HCT116 (cell line): ENCODE results near the gene CDC14B. TPM values are rescaled to one million over a fixed set of nuclear protein-coding genes. Genes with fewer than 3 reads are reported as not detected.

ENCODE experiments used
- ATAC-seq: fragments of 200-7000 bp; cut with Tn5 transposase; 2 replicates; pipeline ENCODE4 v1.9.1; 2020; ENCODE audit warnings: mild to moderate bottlenecking, moderate library complexity
- BruUV-seq: library from RNA; stranded (reverse); fragments of 400-500 nt; replicated peaks from 2 replicates; lab custom pipeline; 2021; lab: Mats Ljungman, UMichigan
- CTCF ChIA-PET: fragments of 300-600 bp; sonication (Branson Sonifier 250); formaldehyde crosslinking; loops from one replicate; lab custom pipeline; 2021; ENCODE audit warnings: antibody characterized with exemption; lab: Charles Lee
- POLR2A ChIA-PET: fragments of 300-600, 350-600 bp; sonication (Branson Sonifier 250); formaldehyde crosslinking; loops from one replicate; lab custom pipeline; 2021; ENCODE audit warnings: antibody characterized with exemption; lab: Charles Lee
- RAD21 ChIA-PET, 2 experiments: fragments of 300-600 bp; sonication (Branson Sonifier 250); formaldehyde crosslinking; loops; one replicate each; lab custom pipeline; 2023; ENCODE audit warnings: low total read pairs in 2 of 2; ENCODE audit not compliant: uncharacterized antibody in 2 of 2, unreplicated experiment in 2 of 2, low non-redundant PET in 1 of 2; lab: Charles Lee
- DNase-seq: peaks from one replicate; pipeline ENCODE4 v3.0.0-alpha.2; 2010; ENCODE audit warnings: low read depth, low spot score
- H2AFZ ChIP-seq: fragments of 200-600 bp; shearing (Covaris generic), sonication (generic); 2 replicates; pipeline ENCODE4 v1.6.1; 2017; ENCODE audit warnings: low read depth, mixed run types, mixed read lengths, antibody characterized with exemption, low read length; ENCODE audit not compliant: poor library complexity, severe bottlenecking
- H3K27ac ChIP-seq: 2 replicates; pipeline ENCODE4 v1.5.1; 2012; ENCODE audit warnings: low read depth, low read length
- H3K27me3 ChIP-seq: fragments of 200-600 bp; sonication (generic); 2 replicates; pipeline ENCODE4 v1.6.1; 2016; ENCODE audit warnings: mixed run types, low read length, mixed read lengths; ENCODE audit not compliant: insufficient read depth
- H3K36me3 ChIP-seq, 2 experiments: fragments of 200-500 bp in 1 of 2; fragments of 200-600 bp in 1 of 2; sonication (Bioruptor generic) in 1 of 2; sonication (generic) in 1 of 2; 2 replicates each; pipeline versions ENCODE4 v1.5.1 to v1.6.1; 2014 to 2016; ENCODE audit warnings: low read length in 2 of 2, inconsistent platforms in 1 of 2, mixed read lengths in 1 of 2, mixed run types in 1 of 2; ENCODE audit not compliant: insufficient read depth in 2 of 2, control insufficient read depth in 1 of 2
- H3K4me1 ChIP-seq, 2 experiments: fragments of 200-600 bp in 1 of 2; sonication (generic) in 1 of 2; 2 replicates each; pipeline versions ENCODE4 v1.5.1 to v1.6.1; 2012 to 2017; ENCODE audit warnings: low read length in 2 of 2, inconsistent platforms in 1 of 2, mild to moderate bottlenecking in 1 of 2, mixed read lengths in 1 of 2, mixed run types in 1 of 2, moderate library complexity in 1 of 2; ENCODE audit not compliant: insufficient read depth in 2 of 2, control insufficient read depth in 1 of 2
- H3K4me2 ChIP-seq: fragments of 200-600 bp; sonication (generic); 2 replicates; pipeline ENCODE4 v1.6.1; 2017; ENCODE audit warnings: mixed run types, low read length, mixed read lengths
- H3K4me3 ChIP-seq, 2 experiments: fragments of 200-600 bp in 1 of 2; sonication (generic) in 1 of 2; replicated peaks in 1 of 2; 2 replicates each; pipeline ENCODE4 v1.5.1; 2011 to 2016; ENCODE audit warnings: low read length in 2 of 2, control low read depth in 1 of 2, low read depth in 1 of 2, mild to moderate bottlenecking in 1 of 2, mixed read lengths in 1 of 2, mixed run types in 1 of 2
- H3K79me2 ChIP-seq: fragments of 200-600 bp; sonication (generic); 2 replicates; pipeline ENCODE4 v1.6.1; 2017; ENCODE audit warnings: mild to moderate bottlenecking, mixed run types, low read length, moderate library complexity, mixed read lengths; ENCODE audit not compliant: insufficient read depth
- H3K9ac ChIP-seq: fragments of 200-600 bp; sonication (generic); 2 replicates; pipeline ENCODE4 v1.6.1; 2016; ENCODE audit warnings: low read length, mixed read lengths
- H3K9me2 ChIP-seq: fragments of 200-600 bp; sonication (generic), shearing (Covaris generic); 2 replicates; pipeline ENCODE4 v1.6.1; 2017; ENCODE audit warnings: mixed run types, mild to moderate bottlenecking, moderate library complexity; ENCODE audit not compliant: insufficient read depth
- H3K9me3 ChIP-seq, 2 experiments: fragments of 200-500 bp in 1 of 2; fragments of 200-600 bp in 1 of 2; sonication (Bioruptor generic) in 1 of 2; sonication (generic) in 1 of 2; 2 replicates each; pipeline ENCODE4 v1.6.1; 2014 to 2017; ENCODE audit warnings: low read length in 2 of 2, mixed read lengths in 2 of 2, inconsistent platforms in 1 of 2, low read depth in 1 of 2, mild to moderate bottlenecking in 1 of 2, mixed run types in 1 of 2, moderate library complexity in 1 of 2; ENCODE audit not compliant: control insufficient read depth in 1 of 2, insufficient read depth in 1 of 2
- H4K20me1 ChIP-seq: fragments of 200-600 bp; sonication (generic), shearing (Covaris generic); 2 replicates; pipeline ENCODE4 v1.6.1; 2017; ENCODE audit warnings: mixed run types, mild to moderate bottlenecking, moderate library complexity; ENCODE audit not compliant: insufficient read depth
- ATF3 ChIP-seq: IDR thresholded peaks from 2 replicates; pipeline ENCODE4 v1.6.1; 2012
- CEBPB ChIP-seq: IDR thresholded peaks from 2 replicates; pipeline ENCODE4 v1.6.1; 2012; ENCODE audit warnings: low read depth
- CTCF ChIP-seq, 3 experiments: fragments of 200-600 bp in 1 of 3; sonication (generic) in 1 of 3; IDR thresholded peaks in 2 of 3; conservative IDR thresholded peaks in 1 of 3; 2 replicates each; pipeline ENCODE4 v1.5.1; 2012 to 2017; ENCODE audit warnings: low read depth in 2 of 3, low read length in 2 of 3, antibody characterized with exemption in 1 of 3, borderline replicate concordance in 1 of 3, control low read depth in 1 of 3, mild to moderate bottlenecking in 1 of 3, mixed read lengths in 1 of 3, mixed run types in 1 of 3, moderate library complexity in 1 of 3; ENCODE audit not compliant: insufficient read depth in 1 of 3
- EGR1 ChIP-seq: IDR thresholded peaks from 2 replicates; pipeline ENCODE4 v1.6.1; 2012; ENCODE audit warnings: low read depth
- ELF1 ChIP-seq: IDR thresholded peaks from 2 replicates; pipeline ENCODE4 v1.6.1; 2012; ENCODE audit warnings: low read depth, borderline replicate concordance
- EZH2 ChIP-seq: fragments of 200-600 bp; sonication (generic); IDR thresholded peaks from 2 replicates; pipeline ENCODE4 v1.6.1; 2017; ENCODE audit warnings: antibody characterized with exemption, mixed run types
- EZH2phosphoT487 ChIP-seq: fragments of 200-600 bp; IDR thresholded peaks from 2 replicates; pipeline ENCODE4 v1.6.1; 2018; ENCODE audit warnings: antibody characterized with exemption, borderline replicate concordance
- MAX ChIP-seq: IDR thresholded peaks from 2 replicates; pipeline ENCODE4 v1.6.1; 2012
- POLR2A ChIP-seq: IDR thresholded peaks from 2 replicates; pipeline ENCODE4 v1.7.0; 2011; ENCODE audit warnings: borderline replicate concordance; ENCODE audit not compliant: insufficient read depth, insufficient read length; ENCODE audit errors: extremely low read depth
- POLR2AphosphoS5 ChIP-seq: IDR thresholded peaks from 2 replicates; pipeline ENCODE4 v1.6.1; 2011; ENCODE audit warnings: mild to moderate bottlenecking, low read depth, low read length, moderate library complexity
- RAD21 ChIP-seq: IDR thresholded peaks from 2 replicates; pipeline ENCODE4 v1.6.1; 2012; ENCODE audit warnings: low read depth, mild to moderate bottlenecking
- REST ChIP-seq: IDR thresholded peaks from 2 replicates; pipeline ENCODE4 v1.6.1; 2012; ENCODE audit warnings: low read depth
- SIN3A ChIP-seq: IDR thresholded peaks from 2 replicates; pipeline ENCODE4 v1.6.1; 2012; ENCODE audit warnings: low read depth
- SP1 ChIP-seq: IDR thresholded peaks from 2 replicates; pipeline ENCODE4 v1.6.1; 2012; ENCODE audit warnings: low read depth
- SRF ChIP-seq: IDR thresholded peaks from 2 replicates; pipeline ENCODE4 v1.6.1; 2012; ENCODE audit warnings: low read depth
- TCF7L2 ChIP-seq: IDR thresholded peaks from 2 replicates; pipeline ENCODE4 v1.7.0; 2011; ENCODE audit warnings: borderline replicate concordance, inconsistent platforms; ENCODE audit not compliant: insufficient read depth, insufficient read length; ENCODE audit errors: extremely low read depth
- ZBTB33 ChIP-seq: IDR thresholded peaks from 2 replicates; pipeline ENCODE4 v1.6.1; 2011; ENCODE audit warnings: mild to moderate bottlenecking, low read length, moderate library complexity; ENCODE audit not compliant: insufficient replicate concordance; ENCODE audit errors: extremely low read depth
- ZNF274 ChIP-seq: fragments of 200-500 bp; sonication (Bioruptor generic); IDR thresholded peaks from 2 replicates; pipeline ENCODE4 v1.6.1; 2014; ENCODE audit warnings: mild to moderate bottlenecking, low read depth, low read length, inconsistent platforms
- intact Hi-C: fragments of 100-400 bp; cut with micrococcal nuclease; formaldehyde crosslinking; loops from 2 replicates; pipeline ENCODE4 v1.10.0; 2022
- total RNA-seq: library from RNA; stranded (reverse); gene quantifications from one replicate; pipeline ENCODE4 v1.2.1, GENCODE V29; 2021; ENCODE audit not compliant: unreplicated experiment

Gene CDC14B
- total RNA-seq, 1 experiment from 2014 or later = 21.6 TPM

- ChIA-PET POLR2A (no interaction called here), RAD21 (no interaction called here), CTCF (no interaction called here)
- H3K9me3 ChIP-seq = no peaks in the 10 kb centered on the region
- no peaks in the 10 kb centered on the region for H3K27me3 ChIP-seq
- H3K4me2 ChIP-seq = no peak overlapping the region
- H3K4me3 ChIP-seq = no peak overlapping the region
- no peaks in the 10 kb centered on the region for H4K20me1 ChIP-seq
- BruUV-seq = no TSS peak
- no peak overlapping the region for H2AFZ ChIP-seq
- peaks cover 0 to 16% of the 10 kb centered on the region in 2 experiments; a peak in 1 of 4 replicates for H3K4me1 ChIP-seq
- H3K79me2 ChIP-seq = peaks cover 83% of the 10 kb centered on the region
- H3K9ac ChIP-seq = no peak overlapping the region
- no peaks in the 10 kb centered on the region for H3K36me3 ChIP-seq
- H3K9me2 ChIP-seq = no peaks in the 10 kb centered on the region
- no peak for ATAC-seq
- intact Hi-C loops = no loop called here
- H3K27ac ChIP-seq = no peak overlapping the region
- DNase-seq = no peak
- no peak for TF ChIP-seq RAD21
- no peak for TF ChIP-seq MAX
- no peak for TF ChIP-seq POLR2AphosphoS5
- TF ChIP-seq EZH2phosphoT487 = no peak
- TF ChIP-seq ELF1 = no peak
- TF ChIP-seq EZH2 = no peak
- no peak for TF ChIP-seq CEBPB
- TF ChIP-seq EGR1 = no peak
- TF ChIP-seq REST = no peak
- TF ChIP-seq ATF3 = no peak
- TF ChIP-seq ZNF274 = no peak
- no peak for TF ChIP-seq SIN3A
- no peak for TF ChIP-seq POLR2A
- TF ChIP-seq SRF = no peak
- TF ChIP-seq SP1 = no peak
- TF ChIP-seq TCF7L2 = no peak
- no peak for TF ChIP-seq CTCF (IDR thresholded peaks at IDR 0.05 in 2 of 3, conservative IDR thresholded peaks at IDR 0.05 in 1 of 3; ENCODE audit: borderline replicate concordance in 1 of 3, insufficient read depth in 1 of 3, low read depth in 2 of 3, low read length in 2 of 3)
- TF ChIP-seq ZBTB33 = no peak
- TF ChIP-seq, all 23 proteins: peak for 0
Observed at GRCh38 chr9:96612105-96612965, 7.3 kb downstream of the CDC14B start.
